HG02970 (cell line): Measurements from ENCODE around the gene KRT71.
"Not testable (repeated sequence)": the region's sequence is repeated elsewhere in the genome, so short reads cannot be mapped to it uniquely, and the experiment has no call there.

Experiments
- ATAC-seq: cut with Tn5 transposase; IDR thresholded peaks from one replicate; pipeline ENCODE4 v1.9.1; 2021; ENCODE audit warnings: mild to moderate bottlenecking, moderate library complexity, moderate number of reproducible peaks; ENCODE audit not compliant: unreplicated experiment, low FRiP score

KRT71 gene

DNA sequence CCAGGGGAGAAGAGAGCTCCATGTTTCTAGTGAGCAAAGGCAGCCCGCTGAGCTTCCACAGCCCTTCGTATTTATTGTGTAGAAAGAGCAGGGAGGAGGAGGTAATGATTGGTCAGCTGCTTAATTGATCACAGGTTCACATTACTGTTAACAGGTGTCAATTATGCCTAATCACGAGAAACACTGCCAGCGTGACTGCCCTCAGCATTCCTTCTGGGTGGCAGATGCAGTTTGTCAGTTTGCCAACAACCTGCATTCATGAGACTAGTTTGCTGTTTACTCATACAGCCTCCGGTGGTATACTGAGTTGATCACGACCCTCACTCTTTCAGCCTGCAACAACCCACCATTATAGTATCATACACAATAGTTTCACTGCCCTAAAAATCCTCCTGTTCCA, 52.4 kb downstream of the KRT71 start:
- ATAC-seq: not testable (repeated sequence)

DNA sequence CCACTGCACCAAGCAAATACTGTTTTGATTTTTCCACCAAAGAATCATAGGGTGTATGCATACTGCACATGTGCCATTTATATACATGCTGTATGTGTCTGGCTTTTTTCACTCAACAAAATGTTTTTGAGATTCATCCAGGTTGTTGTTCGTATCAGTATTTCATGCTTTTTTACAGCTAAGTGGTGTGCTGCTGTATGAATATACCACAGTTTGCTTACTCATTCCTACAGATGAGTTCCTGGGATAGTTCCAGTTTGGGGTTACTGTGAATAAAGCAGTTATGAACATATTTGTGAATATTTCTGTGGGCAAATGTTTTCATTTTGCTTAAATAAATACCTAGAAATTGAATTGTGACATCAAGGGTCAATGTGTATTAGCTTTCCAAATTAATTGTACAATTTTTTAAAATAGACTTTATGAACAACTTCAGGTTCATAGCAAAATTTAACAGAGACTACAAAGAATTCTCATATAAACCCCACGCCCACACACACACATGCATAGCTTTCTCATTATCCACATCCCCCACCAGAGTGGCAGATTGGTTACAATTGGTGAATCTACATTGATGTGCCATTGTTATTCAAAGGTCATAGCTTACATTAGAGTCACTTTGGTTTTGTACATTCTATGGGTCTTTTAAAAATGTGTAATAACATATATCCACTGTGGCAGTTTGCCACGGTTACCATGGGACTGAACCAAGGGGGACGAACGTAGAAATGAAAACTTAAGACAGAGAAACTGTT, 53.0 kb downstream of the KRT71 start:
- no peak for ATAC-seq

DNA sequence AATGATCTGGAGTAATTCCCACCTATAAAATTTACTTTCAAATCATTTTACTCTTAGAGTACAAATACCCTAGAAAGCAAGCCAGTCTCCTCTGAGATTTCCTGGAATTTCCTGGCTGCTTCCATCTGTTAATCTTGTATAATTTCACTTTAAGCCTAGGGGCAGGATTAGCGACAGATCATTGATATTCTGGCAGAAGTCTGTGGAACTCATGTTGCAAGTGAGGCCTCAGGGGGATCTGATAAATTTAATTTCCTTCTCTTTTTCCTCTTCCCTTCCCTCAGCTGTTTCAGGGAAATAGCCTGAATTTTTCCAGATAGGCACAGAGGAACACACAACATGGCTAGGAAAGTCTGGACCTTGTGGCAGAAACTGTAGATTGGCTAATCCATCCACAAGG, 54.0 kb downstream of the KRT71 start:
- no peak for ATAC-seq

DNA sequence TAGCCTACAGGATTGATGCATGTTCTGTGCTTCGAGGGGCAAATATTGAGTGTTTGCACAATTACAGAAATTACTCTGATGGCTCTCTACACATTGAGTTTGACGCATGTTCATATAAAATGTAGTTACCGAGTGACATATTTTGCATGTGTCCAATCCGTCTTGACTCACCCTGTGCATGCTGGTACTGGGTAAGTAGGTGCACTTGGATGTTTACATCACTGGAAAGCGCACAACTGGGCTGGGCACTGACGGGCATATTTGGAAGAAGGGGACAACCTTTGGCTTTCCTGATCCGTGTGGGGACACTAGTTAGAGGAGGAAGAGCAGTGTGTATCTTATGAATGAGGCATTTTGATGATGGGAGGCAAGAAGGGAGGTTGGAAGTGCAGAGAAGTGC, 55.0 kb downstream of the KRT71 start:
- no peak for ATAC-seq

DNA sequence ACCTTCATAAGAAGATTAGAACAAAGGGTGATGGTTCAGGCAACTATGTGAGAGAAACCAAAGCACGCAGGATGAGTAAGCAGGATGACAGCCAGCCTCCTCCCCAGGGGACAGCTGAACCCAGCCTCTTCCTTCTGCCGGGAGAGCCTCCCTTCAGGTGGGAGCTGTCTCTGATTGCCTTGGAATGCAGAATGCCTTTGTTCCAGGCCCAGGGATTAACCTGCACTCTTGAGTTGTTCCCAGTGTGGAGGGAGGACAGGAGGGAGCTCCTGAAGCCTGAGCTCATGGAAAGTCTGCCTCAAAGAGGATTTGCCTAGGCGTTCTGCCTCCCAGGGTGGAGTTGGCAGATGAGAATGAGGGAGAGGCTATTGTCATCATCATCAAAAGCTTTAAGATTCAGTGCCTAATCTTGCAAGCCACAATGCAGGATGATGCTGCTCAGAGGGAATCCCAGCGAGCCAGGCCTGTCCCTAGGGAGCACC, 56.3 kb downstream of the KRT71 start:
- ATAC-seq: no peak

DNA sequence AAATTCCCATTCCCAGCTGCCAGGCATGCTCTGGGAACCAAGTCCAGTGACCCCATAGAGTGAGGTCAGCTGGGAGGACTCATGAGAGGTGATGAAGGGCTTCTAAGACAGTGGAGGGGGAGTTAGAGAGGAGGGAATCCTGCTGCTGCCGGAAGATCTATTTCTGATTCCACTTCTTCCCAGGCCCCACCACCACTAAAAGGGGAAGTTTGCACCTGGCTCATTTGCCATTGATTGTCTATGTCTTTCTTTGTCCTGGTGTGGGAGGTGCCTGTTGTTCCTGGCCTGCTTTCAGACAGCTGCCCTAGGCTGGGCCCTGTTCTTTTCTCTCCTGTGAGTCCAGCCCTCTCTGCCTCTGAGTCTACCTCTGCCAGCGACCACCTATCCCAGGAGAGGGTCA, 56.9 kb downstream of the KRT71 start:
- no peak for ATAC-seq

DNA sequence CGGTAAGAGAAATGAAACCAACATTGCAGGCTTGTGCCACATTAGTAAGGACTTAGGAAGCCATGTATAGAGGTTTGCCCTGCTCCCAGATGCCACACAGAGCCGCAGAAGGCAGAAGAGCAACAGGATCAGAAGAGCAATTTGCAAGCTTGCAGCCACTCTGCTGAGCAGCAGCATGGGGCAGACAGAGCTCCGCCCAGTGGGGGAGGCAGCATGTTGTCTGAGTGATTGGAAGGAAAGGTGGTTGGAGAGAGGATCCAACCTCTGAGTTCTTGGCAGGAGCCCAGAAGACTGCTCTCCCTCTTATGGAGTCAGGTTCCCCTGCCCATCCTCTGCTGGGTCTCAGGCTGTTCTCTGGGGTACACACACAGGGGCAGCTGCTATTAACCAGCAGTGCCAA, 57.6 kb downstream of the KRT71 start:
- no peak for ATAC-seq

DNA sequence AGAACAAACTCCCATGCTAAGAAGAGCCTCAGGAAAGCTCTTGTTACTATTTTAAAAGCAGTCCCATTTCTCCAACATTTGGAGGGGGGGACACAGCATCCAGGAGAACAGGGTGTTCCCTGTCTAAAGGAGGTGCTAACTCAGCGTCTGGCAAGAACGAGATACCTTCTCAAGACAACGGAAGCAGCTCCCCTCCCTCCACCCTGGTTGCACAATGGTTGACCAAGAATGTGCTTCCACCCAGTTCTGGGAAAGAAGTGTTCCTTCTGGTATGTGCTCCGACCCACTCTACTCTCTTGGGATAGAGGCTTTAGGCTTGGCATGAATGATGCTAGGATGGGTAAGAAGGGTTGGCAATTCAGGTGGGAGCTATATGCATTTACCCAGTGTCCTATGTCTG, 58.4 kb downstream of the KRT71 start:
- no peak for ATAC-seq

DNA sequence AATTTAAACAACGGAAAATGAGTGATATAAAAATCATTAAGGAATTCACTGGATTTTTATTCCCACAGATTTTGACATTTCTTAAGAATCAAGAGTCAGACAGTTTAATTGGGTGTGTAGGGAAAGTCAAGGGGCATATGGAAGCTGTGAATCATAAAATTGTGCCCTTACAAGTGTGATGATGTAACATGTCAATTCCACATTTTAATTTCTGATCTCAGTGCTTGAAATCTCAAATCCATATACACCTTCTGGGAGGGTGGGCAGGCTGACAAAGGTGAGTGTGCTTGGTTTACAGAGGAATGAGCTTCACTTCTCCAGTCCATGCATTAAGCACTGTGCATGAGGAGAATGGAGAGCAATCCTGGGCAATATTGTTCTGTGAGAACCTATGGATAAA, 58.8 kb downstream of the KRT71 start:
- no peak for ATAC-seq
